PC-3 (cell line): ENCODE data around the gene FYN. TPM values are rescaled to one million over a fixed set of nuclear protein-coding genes. Genes with fewer than 3 reads are reported as not detected.

ENCODE experiments used
- ATAC-seq: fragments of 200-7000 bp; cut with Tn5 transposase; 2 replicates; pipeline ENCODE4 v1.9.1; 2020; ENCODE audit warnings: mild to moderate bottlenecking, moderate library complexity
- BruUV-seq: library from RNA; stranded (reverse); fragments of 400-500 nt; replicated peaks from 2 replicates; lab custom pipeline; 2021; lab: Mats Ljungman, UMichigan
- CTCF ChIA-PET: fragments of 300-600 bp; sonication (Branson Sonifier 250); formaldehyde crosslinking; loops from one replicate; lab custom pipeline; 2022; ENCODE audit warnings: antibody characterized with exemption; lab: Charles Lee
- POLR2A ChIA-PET: fragments of 300-600 bp; sonication (Branson Sonifier 250); formaldehyde crosslinking; loops from one replicate; lab custom pipeline; 2022; ENCODE audit warnings: antibody characterized with exemption; ENCODE audit not compliant: unreplicated experiment; lab: Charles Lee
- DNase-seq: peaks from one replicate; pipeline ENCODE4 v3.0.0-alpha.2; 2015
- H2AFZ ChIP-seq: fragments of 300-600 bp; sonication (generic); 2 replicates; pipeline ENCODE4 v1.6.0; 2016; ENCODE audit warnings: antibody characterized with exemption, low read length
- H3F3A ChIP-seq: fragments of 300-600 bp; sonication (generic); one replicate; pipeline ENCODE4 v1.6.0; 2017; ENCODE audit warnings: antibody characterized with exemption, low read length, control low read depth, mild to moderate bottlenecking; ENCODE audit not compliant: unreplicated experiment
- H3K27ac ChIP-seq: fragments of 300-600 bp; sonication (generic); 2 replicates; pipeline ENCODE4 v1.5.1; 2016; ENCODE audit warnings: mild to moderate bottlenecking, low read length
- H3K27me3 ChIP-seq: fragments of 300-600 bp; sonication (generic); 2 replicates; pipeline ENCODE4 v1.6.1; 2016; ENCODE audit warnings: low read length, mixed read lengths
- H3K36me3 ChIP-seq: fragments of 300-600 bp; sonication (generic); 2 replicates; pipeline ENCODE4 v1.6.1; 2016; ENCODE audit warnings: low read depth, mixed run types, low read length, mixed read lengths
- H3K4me1 ChIP-seq: fragments of 300-600 bp; sonication (generic); 2 replicates; pipeline ENCODE4 v1.5.1; 2016; ENCODE audit warnings: low read length; ENCODE audit not compliant: insufficient read depth
- H3K4me2 ChIP-seq: fragments of 300-600 bp; sonication (generic); 2 replicates; pipeline ENCODE4 v1.6.0; 2016; ENCODE audit warnings: low read length
- H3K4me3 ChIP-seq: fragments of 300-600 bp; sonication (generic); 2 replicates; pipeline ENCODE4 v1.5.1; 2016; ENCODE audit warnings: mild to moderate bottlenecking, low read length, mixed read lengths
- H3K79me2 ChIP-seq: fragments of 300-600 bp; sonication (generic); 2 replicates; pipeline ENCODE4 v1.6.1; 2017; ENCODE audit warnings: low read length, mixed read lengths
- H3K9ac ChIP-seq: fragments of 300-600 bp; sonication (generic); 2 replicates; pipeline ENCODE4 v1.6.0; 2016; ENCODE audit warnings: mild to moderate bottlenecking, low read length
- H3K9me2 ChIP-seq: fragments of 300-600 bp; sonication (generic); replicated peaks from 2 replicates; pipeline ENCODE4 v1.6.1; 2016; ENCODE audit warnings: mixed run types, low read length, mixed read lengths
- H3K9me3 ChIP-seq: fragments of 300-600 bp; sonication (generic); 2 replicates; pipeline ENCODE4 v1.6.1; 2016; ENCODE audit warnings: low read length, mixed read lengths
- H4K20me1 ChIP-seq: fragments of 300-600 bp; sonication (generic); 2 replicates; pipeline ENCODE4 v1.6.1; 2016; ENCODE audit warnings: low read length, mixed read lengths
- CTCF ChIP-seq: fragments of 300-600 bp; sonication (generic); conservative IDR thresholded peaks from 2 replicates; pipeline ENCODE4 v1.5.1; 2017; ENCODE audit warnings: antibody characterized with exemption, low read depth, mild to moderate bottlenecking, low read length
- EZH2 ChIP-seq: fragments of 300-600 bp; sonication (generic); IDR thresholded peaks from one replicate; pipeline ENCODE4 v1.6.1; 2017; ENCODE audit warnings: antibody characterized with exemption, mild to moderate bottlenecking, low read length; ENCODE audit not compliant: unreplicated experiment
- EZH2phosphoT487 ChIP-seq: fragments of 300-600 bp; sonication (generic); IDR thresholded peaks from 2 replicates; pipeline ENCODE4 v1.6.1; 2018; ENCODE audit warnings: mild to moderate bottlenecking, antibody characterized with exemption, low read length, borderline replicate concordance
- intact Hi-C: fragments of 100-400 bp; cut with micrococcal nuclease; formaldehyde crosslinking; loops from 2 replicates; pipeline ENCODE4 v1.9.0; 2023
- total RNA-seq: library from RNA; depleted of rRNA; stranded (reverse); fragments of >200 nt; gene quantifications from 2 replicates; pipeline ENCODE4 v1.2.3, GENCODE V29; 2014

The FYN gene
- total RNA-seq, 1 experiment from 2014 or later: 27.6 TPM

DNA sequence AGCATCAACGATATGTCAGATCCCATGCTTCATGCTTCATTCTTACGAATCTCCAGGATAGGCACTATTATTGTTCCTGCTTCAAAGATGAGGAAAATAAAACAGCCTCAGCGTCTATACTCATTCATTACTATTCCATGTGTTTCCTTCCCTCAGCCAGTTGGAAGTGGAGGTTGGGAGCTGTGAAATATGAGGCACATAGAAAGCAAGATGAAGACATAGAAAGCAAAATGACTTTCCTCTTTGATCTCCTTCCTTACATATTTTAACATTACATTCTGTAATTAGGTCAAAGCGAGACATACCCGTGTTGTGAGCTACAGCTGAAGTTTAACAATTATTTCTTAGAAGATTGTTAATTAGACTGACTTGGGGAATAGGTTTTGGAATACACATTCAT, 125.4 kb downstream of the FYN start:
- H3K4me3 ChIP-seq: no peak overlapping the region
- H3K9me2 ChIP-seq: no peaks in the 10 kb centered on the region
- H3F3A ChIP-seq: no peaks in the 10 kb centered on the region
- H3K4me1 ChIP-seq: no peaks in the 10 kb centered on the region
- no peak for ATAC-seq
- no peaks in the 10 kb centered on the region for H3K79me2 ChIP-seq
- no TSS peak for BruUV-seq
- no peak overlapping the region for H2AFZ ChIP-seq
- H4K20me1 ChIP-seq: no peaks in the 10 kb centered on the region
- H3K27me3 ChIP-seq: no peaks in the 10 kb centered on the region
- no peak overlapping the region for H3K27ac ChIP-seq
- H3K36me3 ChIP-seq: no peaks in the 10 kb centered on the region
- POLR2A ChIA-PET: no interaction called here
- DNase-seq: no peak
- intact Hi-C loops: no loop called here
- CTCF ChIA-PET: no interaction called here
- no peak for TF ChIP-seq EZH2
- TF ChIP-seq EZH2phosphoT487: no peak
- TF ChIP-seq CTCF: no peak
- no peaks in the 10 kb centered on the region for H3K9me3 ChIP-seq
- no peak overlapping the region for H3K9ac ChIP-seq
- H3K4me2 ChIP-seq: no peak overlapping the region

DNA sequence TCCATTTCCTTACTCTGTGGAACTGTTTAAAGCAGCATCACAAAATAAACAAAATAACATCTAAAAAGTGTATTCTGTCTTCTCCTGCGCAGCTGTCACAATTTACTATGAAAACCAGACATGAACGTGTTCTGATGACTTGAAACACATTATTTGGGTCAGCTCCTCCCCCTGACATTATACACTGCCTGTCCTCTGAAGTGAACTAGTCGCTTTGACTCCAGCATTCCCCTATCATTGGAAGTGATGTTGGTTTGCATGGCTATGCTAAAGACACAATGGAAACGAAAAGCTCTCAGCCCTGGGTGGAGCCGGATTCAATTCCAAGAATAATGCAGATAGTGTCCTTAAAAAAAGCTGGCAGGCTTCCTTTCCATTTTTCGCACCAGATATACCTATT, 125.9 kb downstream of the FYN start:
- BruUV-seq: no TSS peak
- no peak for ATAC-seq
- DNase-seq: no peak
- Histone ChIP-seq H3K4me1 (no peaks in the 10 kb centered on the region), H3K27me3 (no peaks in the 10 kb centered on the region), H3K36me3 (no peaks in the 10 kb centered on the region), H2AFZ (no peak overlapping the region), H3K4me2 (no peak overlapping the region), H3F3A (no peaks in the 10 kb centered on the region), H3K9ac (no peak overlapping the region), H3K4me3 (no peak overlapping the region), H3K9me2 (no peaks in the 10 kb centered on the region), H3K9me3 (no peaks in the 10 kb centered on the region), H3K79me2 (no peaks in the 10 kb centered on the region), H3K27ac (no peak overlapping the region), H4K20me1 (no peaks in the 10 kb centered on the region)
- intact Hi-C loops: no loop called here
- CTCF ChIA-PET: no interaction called here
- POLR2A ChIA-PET: no interaction called here
- TF ChIP-seq EZH2 (no peak), CTCF (no peak), EZH2phosphoT487 (no peak)

DNA sequence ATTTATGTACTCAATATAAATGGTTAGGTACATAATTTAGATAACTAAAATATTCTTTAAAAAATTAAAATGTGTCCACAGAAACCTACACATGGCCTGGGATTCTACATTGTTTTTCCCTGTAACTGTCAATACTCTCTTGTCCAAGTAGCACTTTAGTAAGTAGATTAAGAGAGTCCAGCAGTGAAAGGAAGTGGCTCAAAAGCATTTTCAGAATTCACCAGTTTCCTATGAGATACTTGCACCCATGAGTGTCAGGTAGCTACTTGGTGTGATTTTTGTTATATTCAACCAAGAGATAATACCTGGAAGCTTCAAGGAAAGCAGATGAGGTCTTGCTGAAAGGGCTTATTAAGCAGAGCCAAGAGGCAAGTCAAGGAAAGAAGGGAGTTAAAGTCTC, 126.3 kb downstream of the FYN start:
- Histone ChIP-seq H3K4me3 (no peak overlapping the region), H3K27ac (no peak overlapping the region), H3K27me3 (no peaks in the 10 kb centered on the region), H3K79me2 (no peaks in the 10 kb centered on the region), H3K4me2 (no peak overlapping the region), H3K9ac (no peak overlapping the region), H4K20me1 (no peaks in the 10 kb centered on the region), H3F3A (no peaks in the 10 kb centered on the region), H2AFZ (no peak overlapping the region), H3K9me2 (no peaks in the 10 kb centered on the region), H3K9me3 (no peaks in the 10 kb centered on the region), H3K36me3 (no peaks in the 10 kb centered on the region), H3K4me1 (no peaks in the 10 kb centered on the region)
- ChIA-PET POLR2A (no interaction called here), CTCF (no interaction called here)
- DNase-seq: no peak
- ATAC-seq: no peak
- no peak for TF ChIP-seq CTCF
- TF ChIP-seq EZH2phosphoT487: no peak
- no peak for TF ChIP-seq EZH2
- BruUV-seq: no TSS peak
- intact Hi-C loops: no loop called here
